Measurements from ENCODE around the gene NT5DC1.

- TF ChIP-seq, protein P1, sequence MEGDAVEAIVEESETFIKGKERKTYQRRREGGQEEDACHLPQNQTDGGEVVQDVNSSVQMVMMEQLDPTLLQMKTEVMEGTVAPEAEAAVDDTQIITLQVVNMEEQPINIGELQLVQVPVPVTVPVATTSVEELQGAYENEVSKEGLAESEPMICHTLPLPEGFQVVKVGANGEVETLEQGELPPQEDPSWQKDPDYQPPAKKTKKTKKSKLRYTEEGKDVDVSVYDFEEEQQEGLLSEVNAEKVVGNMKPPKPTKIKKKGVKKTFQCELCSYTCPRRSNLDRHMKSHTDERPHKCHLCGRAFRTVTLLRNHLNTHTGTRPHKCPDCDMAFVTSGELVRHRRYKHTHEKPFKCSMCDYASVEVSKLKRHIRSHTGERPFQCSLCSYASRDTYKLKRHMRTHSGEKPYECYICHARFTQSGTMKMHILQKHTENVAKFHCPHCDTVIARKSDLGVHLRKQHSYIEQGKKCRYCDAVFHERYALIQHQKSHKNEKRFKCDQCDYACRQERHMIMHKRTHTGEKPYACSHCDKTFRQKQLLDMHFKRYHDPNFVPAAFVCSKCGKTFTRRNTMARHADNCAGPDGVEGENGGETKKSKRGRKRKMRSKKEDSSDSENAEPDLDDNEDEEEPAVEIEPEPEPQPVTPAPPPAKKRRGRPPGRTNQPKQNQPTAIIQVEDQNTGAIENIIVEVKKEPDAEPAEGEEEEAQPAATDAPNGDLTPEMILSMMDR (IDR thresholded peaks at IDR 0.05), result no peak
- no peak for TF ChIP-seq POLR2A (IDR thresholded peaks at IDR 0.05)
Observed at GRCh38 chr6:116215414-116215813, 114.8 kb downstream of the NT5DC1 start.

Measured in Peyer's patch (tissue), 4 donors.